Loucy (cell line): Measurements from ENCODE around the gene XXYLT1.

Source experiments
- H2AFZ ChIP-seq: fragments of 200-600 bp; sonication (generic); 2 replicates; pipeline ENCODE4 v1.6.0; 2016; ENCODE audit warnings: antibody characterized with exemption, mild to moderate bottlenecking, low read length, moderate library complexity
- H3F3A ChIP-seq: fragments of 200-600 bp; 2 replicates; pipeline ENCODE4 v1.6.0; 2016; ENCODE audit warnings: antibody characterized with exemption, low read depth, mild to moderate bottlenecking
- H3K27me3 ChIP-seq: fragments of 200-600 bp; sonication (generic); 2 replicates; pipeline ENCODE4 v1.6.1; 2014; ENCODE audit warnings: low read length, mild to moderate bottlenecking; ENCODE audit not compliant: insufficient read depth, poor library complexity, severe bottlenecking
- H3K36me3 ChIP-seq: fragments of 200-600 bp; sonication (generic); 2 replicates; pipeline ENCODE4 v1.6.1; 2016; ENCODE audit warnings: low read length; ENCODE audit not compliant: insufficient read depth
- H3K4me1 ChIP-seq: fragments of 200-600 bp; sonication (generic); 2 replicates; pipeline ENCODE4 v1.5.1; 2014; ENCODE audit warnings: low read length, mild to moderate bottlenecking; ENCODE audit not compliant: insufficient read depth, poor library complexity, severe bottlenecking
- H3K4me2 ChIP-seq: fragments of 200-600 bp; sonication (generic); 2 replicates; pipeline ENCODE4 v1.6.0; 2014; ENCODE audit warnings: antibody characterized with exemption, low read length, low read depth, mild to moderate bottlenecking; ENCODE audit not compliant: poor library complexity, severe bottlenecking
- H3K4me3 ChIP-seq: fragments of 200-600 bp; sonication (generic); 2 replicates; pipeline ENCODE4 v1.5.1; 2014; ENCODE audit warnings: low read length, mild to moderate bottlenecking, mixed read lengths; ENCODE audit not compliant: poor library complexity, severe bottlenecking
- H3K79me2 ChIP-seq: fragments of 200-600 bp; sonication (generic); 2 replicates; pipeline ENCODE4 v1.6.1; 2014; ENCODE audit warnings: low read length; ENCODE audit not compliant: insufficient read depth
- H3K9ac ChIP-seq: fragments of 200-600 bp; sonication (generic); 2 replicates; pipeline ENCODE4 v1.6.0; 2014; ENCODE audit warnings: mild to moderate bottlenecking, low read depth, low read length, moderate library complexity; ENCODE audit not compliant: poor library complexity, severe bottlenecking
- H3K9me2 ChIP-seq: fragments of 200-600 bp; sonication (generic); replicated peaks from 2 replicates; pipeline ENCODE4 v1.6.1; 2016; ENCODE audit warnings: low read depth, low read length, mixed read lengths
- H3K9me3 ChIP-seq: fragments of 200-600 bp; sonication (generic); 2 replicates; pipeline ENCODE4 v1.6.1; 2014; ENCODE audit warnings: mild to moderate bottlenecking, antibody characterized with exemption, low read length, low read depth; ENCODE audit not compliant: insufficient read depth
- H4K20me1 ChIP-seq: fragments of 200-600 bp; sonication (generic); 2 replicates; pipeline ENCODE4 v1.6.0; 2014; ENCODE audit warnings: antibody characterized with exemption, low read length, mild to moderate bottlenecking; ENCODE audit not compliant: insufficient read depth, poor library complexity, severe bottlenecking
- EZH2phosphoT487 ChIP-seq: fragments of 200-600 bp; IDR thresholded peaks from 2 replicates; pipeline ENCODE4 v1.6.1; 2018; ENCODE audit warnings: antibody characterized with exemption, mild to moderate bottlenecking, moderate library complexity, borderline replicate concordance
- TF ChIP-seq, protein P1 (sequence below): fragments of 200-600 bp; sonication (generic); conservative IDR thresholded peaks from 2 replicates; pipeline ENCODE4 v1.5.1; 2014; ENCODE audit warnings: mild to moderate bottlenecking, antibody characterized with exemption, low read length

The XXYLT1 gene

DNA sequence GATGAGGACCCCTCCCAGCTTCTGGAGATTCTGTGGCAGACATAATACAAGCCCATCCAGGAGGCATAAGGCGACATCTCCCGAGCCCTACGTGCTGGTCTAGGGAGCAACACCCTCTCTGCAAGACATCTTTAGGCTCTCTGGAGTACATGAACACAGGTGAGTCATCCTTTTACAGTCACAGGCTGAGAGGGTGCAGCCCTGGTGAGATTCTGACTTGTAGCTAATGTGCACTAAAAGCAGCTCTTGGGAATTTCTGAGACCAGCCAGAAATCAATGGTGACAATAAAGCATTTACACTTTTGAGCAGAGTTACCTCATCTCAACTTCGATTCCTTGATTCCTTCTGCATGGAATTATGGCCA is 131.1 kb downstream of the XXYLT1 start:
- no peak overlapping the region for H2AFZ ChIP-seq
- H4K20me1 ChIP-seq = no peaks in the 10 kb centered on the region
- TF ChIP-seq, protein P1, sequence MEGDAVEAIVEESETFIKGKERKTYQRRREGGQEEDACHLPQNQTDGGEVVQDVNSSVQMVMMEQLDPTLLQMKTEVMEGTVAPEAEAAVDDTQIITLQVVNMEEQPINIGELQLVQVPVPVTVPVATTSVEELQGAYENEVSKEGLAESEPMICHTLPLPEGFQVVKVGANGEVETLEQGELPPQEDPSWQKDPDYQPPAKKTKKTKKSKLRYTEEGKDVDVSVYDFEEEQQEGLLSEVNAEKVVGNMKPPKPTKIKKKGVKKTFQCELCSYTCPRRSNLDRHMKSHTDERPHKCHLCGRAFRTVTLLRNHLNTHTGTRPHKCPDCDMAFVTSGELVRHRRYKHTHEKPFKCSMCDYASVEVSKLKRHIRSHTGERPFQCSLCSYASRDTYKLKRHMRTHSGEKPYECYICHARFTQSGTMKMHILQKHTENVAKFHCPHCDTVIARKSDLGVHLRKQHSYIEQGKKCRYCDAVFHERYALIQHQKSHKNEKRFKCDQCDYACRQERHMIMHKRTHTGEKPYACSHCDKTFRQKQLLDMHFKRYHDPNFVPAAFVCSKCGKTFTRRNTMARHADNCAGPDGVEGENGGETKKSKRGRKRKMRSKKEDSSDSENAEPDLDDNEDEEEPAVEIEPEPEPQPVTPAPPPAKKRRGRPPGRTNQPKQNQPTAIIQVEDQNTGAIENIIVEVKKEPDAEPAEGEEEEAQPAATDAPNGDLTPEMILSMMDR = no peak
- no peak for TF ChIP-seq EZH2phosphoT487
- H3F3A ChIP-seq = no peaks in the 10 kb centered on the region
- peaks cover 25% of the 10 kb centered on the region for H3K4me1 ChIP-seq
- H3K4me3 ChIP-seq = no peak overlapping the region
- H3K9me3 ChIP-seq = peaks cover 7% of the 10 kb centered on the region; the same call in 1 of the 2 replicates
- H3K27me3 ChIP-seq = no peaks in the 10 kb centered on the region
- H3K79me2 ChIP-seq = peaks cover 55% of the 10 kb centered on the region; the same call in 1 of the 2 replicates
- peaks cover 50% of the 10 kb centered on the region for H3K36me3 ChIP-seq
- no peak overlapping the region for H3K9ac ChIP-seq
- no peaks in the 10 kb centered on the region for H3K9me2 ChIP-seq
- no peak overlapping the region for H3K4me2 ChIP-seq

DNA sequence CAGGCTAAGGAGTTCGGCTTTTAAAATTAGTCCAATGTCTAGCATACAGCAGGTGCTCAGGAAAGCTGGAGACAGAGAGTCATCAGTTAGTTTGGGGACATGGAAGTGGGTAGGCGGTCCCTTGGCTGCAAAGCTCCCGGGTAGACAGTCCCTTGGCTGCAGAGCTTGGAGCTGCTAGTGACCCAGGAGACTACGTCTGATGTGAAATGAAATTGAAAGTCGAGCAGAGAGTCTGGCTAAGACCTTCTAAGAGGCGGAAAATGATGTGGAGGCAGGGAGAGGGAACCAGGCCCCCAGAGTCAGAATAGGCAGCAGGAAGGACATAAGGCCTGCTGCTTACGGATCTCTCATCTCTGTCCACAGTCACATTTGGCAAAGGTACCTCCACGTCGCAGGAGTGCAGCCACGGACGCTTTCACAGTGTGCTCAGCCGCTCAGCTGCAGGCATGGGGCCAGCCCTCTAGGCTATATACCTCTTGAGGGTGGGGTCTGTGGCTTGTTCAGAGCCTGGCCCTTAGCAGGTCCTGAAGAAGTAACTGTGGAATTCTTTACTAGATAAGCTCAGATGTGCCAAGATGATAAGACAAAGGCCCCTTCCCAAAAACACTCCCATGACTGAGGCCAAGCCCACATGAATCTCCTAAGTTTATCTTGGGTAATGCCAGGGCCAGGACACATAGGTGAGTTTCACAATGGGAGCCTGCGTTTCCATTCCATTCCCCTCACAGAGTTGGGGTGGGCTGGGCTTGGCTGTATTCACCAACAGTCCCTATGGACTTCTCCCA is 131.7 kb downstream of the XXYLT1 start:
- H3K27me3 ChIP-seq = no peaks in the 10 kb centered on the region
- no peak overlapping the region for H3K4me2 ChIP-seq
- no peaks in the 10 kb centered on the region for H4K20me1 ChIP-seq
- H3F3A ChIP-seq = no peaks in the 10 kb centered on the region
- H3K9ac ChIP-seq = no peak overlapping the region
- no peak for TF ChIP-seq EZH2phosphoT487
- TF ChIP-seq, protein P1 = no peak
- H3K36me3 ChIP-seq = peaks cover 53% of the 10 kb centered on the region
- peaks cover 54% of the 10 kb centered on the region; the same call in 1 of the 2 replicates for H3K79me2 ChIP-seq
- peaks cover 7% of the 10 kb centered on the region; the same call in 1 of the 2 replicates for H3K9me3 ChIP-seq
- no peaks in the 10 kb centered on the region for H3K9me2 ChIP-seq
- no peak overlapping the region for H2AFZ ChIP-seq
- H3K4me1 ChIP-seq = peaks cover 25% of the 10 kb centered on the region
- H3K4me3 ChIP-seq = no peak overlapping the region

DNA sequence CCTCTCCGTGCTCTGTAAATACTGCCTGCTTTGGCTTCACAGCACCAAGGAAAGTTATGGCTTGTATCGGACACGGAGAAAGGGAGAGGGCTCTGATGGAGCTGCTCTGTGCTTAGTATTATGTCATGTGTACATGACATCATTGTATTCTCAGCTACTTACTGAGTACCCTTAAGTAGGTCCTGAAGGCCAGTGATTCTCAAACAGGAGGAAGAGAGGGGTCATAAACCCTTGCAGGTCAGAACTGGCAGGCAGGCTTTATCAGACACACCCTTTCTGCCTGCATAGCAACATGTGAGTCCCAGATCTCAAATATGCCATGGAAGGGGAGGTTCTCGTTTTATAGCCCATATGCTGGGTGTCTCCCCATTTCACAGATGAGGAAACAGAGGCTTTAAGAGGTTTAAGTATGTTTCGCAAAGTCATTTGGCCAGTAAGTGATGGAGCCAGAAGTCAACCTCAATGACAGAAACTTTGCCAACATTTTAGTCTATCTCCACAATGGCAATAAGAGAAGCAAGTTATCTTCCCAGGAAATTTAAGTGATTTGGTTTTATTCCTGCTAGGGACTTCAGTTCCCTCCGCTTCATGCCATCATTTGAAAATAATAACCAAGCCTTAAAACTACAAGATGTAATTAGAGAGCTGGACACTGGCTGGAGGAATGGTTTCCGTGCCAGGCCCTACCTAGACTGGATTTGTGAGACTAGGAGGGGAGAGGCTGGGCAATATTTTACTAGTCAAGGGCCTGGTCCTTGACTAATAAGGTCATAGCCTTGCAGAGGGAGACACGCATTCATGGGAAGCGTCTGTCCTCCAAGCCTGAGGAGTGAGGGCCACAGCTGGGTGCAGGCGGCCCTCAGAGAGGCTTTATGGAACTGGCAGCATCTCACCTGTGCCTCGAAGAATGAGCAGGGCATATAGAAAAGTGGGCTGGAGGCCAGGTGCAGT is 133.0 kb downstream of the XXYLT1 start:
- Histone ChIP-seq H3K9me3 (peaks cover 7% of the 10 kb centered on the region; the same call in 1 of the 2 replicates), H3K9me2 (no peaks in the 10 kb centered on the region), H4K20me1 (no peaks in the 10 kb centered on the region), H3K9ac (no peak overlapping the region), H3F3A (no peaks in the 10 kb centered on the region), H3K27me3 (no peaks in the 10 kb centered on the region), H3K4me2 (no peak overlapping the region), H3K36me3 (peaks cover 62% of the 10 kb centered on the region), H3K4me3 (no peak overlapping the region), H3K79me2 (peaks cover 51% of the 10 kb centered on the region; the same call in 1 of the 2 replicates), H2AFZ (no peak overlapping the region), H3K4me1 (peaks cover 25% of the 10 kb centered on the region)
- TF ChIP-seq, protein P1 = no peak
- no peak for TF ChIP-seq EZH2phosphoT487
